HG03108 (cell line): ENCODE measurements around the gene BIRC3.
"Not testable (repeated sequence)": the region's sequence is repeated elsewhere in the genome, so short reads cannot be mapped to it uniquely, and the experiment has no call there.

Source experiments
- ATAC-seq: cut with Tn5 transposase; IDR thresholded peaks from one replicate; pipeline ENCODE4 v1.9.1; 2021; ENCODE audit warnings: moderate library complexity; ENCODE audit not compliant: unreplicated experiment

The BIRC3 gene

DNA sequence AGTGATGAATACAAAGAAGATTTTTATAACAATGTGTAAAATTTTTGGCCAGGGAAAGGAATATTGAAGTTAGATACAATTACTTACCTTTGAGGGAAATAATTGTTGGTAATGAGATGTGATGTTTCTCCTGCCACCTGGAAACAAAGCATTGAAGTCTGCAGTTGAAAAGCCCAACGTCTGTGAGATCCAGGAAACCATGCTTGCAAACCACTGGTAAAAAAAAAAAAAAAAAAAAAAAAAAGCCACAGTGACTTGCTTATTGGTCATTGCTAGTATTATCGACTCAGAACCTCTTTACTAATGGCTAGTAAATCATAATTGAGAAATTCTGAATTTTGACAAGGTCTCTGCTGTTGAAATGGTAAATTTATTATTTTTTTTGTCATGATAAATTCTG is 5.3 kb downstream of the BIRC3 start:
- no peak for ATAC-seq

DNA sequence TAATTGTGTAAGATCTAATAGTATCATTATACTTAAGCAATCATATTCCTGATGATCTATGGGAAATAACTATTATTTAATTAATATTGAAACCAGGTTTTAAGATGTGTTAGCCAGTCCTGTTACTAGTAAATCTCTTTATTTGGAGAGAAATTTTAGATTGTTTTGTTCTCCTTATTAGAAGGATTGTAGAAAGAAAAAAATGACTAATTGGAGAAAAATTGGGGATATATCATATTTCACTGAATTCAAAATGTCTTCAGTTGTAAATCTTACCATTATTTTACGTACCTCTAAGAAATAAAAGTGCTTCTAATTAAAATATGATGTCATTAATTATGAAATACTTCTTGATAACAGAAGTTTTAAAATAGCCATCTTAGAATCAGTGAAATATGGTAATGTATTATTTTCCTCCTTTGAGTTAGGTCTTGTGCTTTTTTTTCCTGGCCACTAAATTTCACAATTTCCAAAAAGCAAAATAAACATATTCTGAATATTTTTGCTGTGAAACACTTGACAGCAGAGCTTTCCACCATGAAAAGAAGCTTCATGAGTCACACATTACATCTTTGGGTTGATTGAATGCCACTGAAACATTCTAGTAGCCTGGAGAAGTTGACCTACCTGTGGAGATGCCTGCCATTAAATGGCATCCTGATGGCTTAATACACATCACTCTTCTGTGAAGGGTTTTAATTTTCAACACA is 6.4 kb downstream of the BIRC3 start:
- ATAC-seq: no peak

DNA sequence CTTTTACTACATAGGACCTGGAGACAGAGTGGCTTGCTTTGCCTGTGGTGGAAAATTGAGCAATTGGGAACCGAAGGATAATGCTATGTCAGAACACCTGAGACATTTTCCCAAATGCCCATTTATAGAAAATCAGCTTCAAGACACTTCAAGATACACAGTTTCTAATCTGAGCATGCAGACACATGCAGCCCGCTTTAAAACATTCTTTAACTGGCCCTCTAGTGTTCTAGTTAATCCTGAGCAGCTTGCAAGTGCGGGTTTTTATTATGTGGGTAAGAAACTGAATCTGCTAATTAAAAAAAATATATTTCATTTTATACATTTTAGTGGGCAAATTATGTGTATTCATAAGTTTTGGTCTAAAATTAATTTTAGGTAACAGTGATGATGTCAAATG is 7.8 kb downstream of the BIRC3 start:
- no peak for ATAC-seq

DNA sequence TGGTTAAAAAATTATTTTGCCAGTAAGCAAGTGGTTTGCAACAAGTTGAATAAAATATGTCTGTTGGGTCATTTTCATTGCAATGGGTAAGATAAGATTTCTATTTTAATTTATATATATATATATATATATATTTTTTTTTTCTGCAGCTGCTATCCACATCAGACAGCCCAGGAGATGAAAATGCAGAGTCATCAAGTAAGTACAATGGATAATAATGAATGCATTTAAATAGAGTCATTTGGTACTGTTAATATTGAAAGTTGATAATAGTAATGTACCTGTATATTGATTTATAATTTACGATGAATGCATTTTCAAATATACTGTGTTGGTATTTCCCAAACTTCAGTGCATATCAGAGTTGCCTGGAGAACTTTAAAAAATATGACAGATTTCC is 11.5 kb downstream of the BIRC3 start:
- no peak for ATAC-seq

DNA sequence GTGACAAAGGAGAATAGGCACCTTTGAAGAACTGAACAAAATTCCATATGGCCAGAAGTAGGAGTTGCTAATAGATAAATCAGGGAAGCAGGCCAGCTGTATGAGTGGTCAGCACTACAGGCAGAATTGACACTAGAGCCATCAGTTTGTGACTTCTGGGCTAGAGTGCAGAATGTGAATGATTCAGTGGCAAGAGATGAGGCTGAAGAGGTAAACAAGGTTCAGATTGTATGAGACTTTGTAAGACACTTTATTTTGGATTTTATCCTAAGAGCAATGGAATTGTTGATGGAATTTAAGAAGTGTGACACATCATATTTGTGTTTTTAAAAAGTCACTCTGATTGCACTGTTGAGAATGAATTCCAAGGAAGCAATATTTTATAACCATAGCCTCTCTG is 12.9 kb downstream of the BIRC3 start:
- no peak for ATAC-seq

DNA sequence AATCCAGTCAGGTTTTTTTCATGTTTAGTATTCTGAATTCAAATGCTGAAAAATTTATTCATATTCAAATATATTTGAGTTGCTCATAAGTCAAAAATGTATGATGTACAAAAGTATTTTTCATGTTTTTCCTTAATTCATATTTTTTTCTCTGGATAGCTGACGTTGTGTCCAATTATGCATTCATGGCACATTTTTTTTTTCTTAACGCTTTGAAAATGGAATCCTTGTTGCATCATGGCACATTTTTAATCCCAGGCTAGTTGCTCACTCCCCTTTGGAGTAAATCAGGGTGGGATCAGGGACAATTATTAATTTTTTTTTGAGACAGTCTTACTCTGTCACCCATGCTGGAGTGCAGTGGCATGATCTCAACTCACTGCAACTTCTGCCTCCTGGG is 14.1 kb downstream of the BIRC3 start:
- no peak for ATAC-seq

DNA sequence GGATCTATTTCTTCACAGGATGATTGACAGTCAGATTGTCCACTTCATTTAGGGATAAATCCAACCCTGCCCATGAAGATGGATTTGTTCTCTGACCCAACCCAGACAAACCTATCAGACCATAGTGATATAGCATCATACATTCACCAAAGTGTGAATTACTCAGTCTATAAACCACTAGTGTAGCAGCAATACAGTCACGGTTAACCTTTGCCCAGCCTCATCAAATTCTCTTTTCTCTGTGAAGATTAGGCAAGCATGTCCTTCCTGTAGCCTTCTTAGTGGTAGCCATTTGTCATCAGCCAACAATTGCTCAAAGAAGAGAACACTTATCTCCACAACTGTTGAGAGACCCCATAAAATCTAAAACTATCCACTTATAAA is 15.3 kb downstream of the BIRC3 start:
- no peak for ATAC-seq

DNA sequence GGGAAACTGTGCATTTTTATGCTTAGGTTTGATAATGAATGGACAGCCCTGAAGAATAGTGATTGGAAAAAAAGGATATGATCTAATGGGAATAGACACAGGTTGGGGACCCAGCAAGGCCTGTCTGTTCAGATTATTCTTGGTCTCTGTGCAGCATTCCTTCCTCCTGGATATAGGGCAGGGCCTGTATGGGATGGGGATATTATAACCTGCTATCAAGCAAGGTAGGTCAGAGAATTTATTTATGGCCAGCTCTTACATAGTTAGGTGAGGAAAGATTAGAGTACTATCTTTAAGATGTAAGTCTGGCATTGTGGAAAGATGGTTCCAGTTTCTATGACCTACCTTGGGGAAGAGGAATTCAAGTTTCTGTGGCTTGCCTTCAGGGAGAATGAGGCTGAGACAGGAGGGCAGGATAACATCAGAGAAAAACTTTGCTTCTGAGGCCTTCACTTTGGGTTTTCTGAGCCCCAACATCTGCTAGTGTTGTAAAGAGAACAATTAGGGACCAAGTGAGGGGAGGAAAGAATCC is 21.3 kb downstream of the BIRC3 start:
- ATAC-seq: no peak

DNA sequence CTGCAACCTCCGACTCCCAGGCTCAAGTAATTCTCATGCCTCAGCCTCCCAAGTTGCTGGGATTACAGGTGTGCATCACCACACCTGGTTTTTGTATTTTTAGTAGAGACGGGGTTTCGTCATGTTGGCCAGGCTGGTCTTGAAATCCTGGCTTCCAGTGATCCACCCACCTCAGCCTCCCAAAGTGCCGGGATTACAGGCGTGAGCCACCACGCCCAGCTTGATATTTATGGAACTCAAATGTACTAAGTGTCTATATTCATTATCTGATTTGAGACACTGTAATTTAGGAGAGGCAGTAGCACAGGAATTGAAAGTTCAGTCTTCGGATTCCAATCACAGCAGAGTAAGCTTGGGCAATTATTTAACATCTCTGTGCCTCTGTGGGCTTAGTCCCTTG is 24.0 kb downstream of the BIRC3 start:
- ATAC-seq: not testable (repeated sequence)

DNA sequence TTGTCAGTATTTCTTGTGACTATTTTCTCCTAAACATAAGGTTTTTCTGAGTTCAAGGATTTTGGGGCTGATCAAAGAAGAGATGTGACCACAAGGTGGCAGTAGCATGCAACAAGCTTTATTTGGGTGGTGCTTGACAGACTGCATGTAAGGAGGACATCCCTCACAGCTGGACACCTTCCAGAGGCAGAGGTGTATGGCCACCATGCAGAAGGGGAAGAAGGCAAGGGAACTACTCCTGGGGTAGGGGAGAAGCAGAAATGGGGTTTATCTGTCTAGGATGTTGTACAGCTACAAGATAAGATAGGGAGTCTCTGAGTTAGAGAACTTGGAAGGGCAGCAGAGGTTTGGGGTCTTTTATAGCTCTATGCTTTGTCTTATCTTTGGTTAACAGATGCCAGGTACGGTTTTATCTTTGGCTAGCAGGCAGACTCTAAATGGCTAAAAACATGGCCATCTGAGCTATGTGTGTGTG is 24.6 kb downstream of the BIRC3 start:
- ATAC-seq: peak; percentile 41

DNA sequence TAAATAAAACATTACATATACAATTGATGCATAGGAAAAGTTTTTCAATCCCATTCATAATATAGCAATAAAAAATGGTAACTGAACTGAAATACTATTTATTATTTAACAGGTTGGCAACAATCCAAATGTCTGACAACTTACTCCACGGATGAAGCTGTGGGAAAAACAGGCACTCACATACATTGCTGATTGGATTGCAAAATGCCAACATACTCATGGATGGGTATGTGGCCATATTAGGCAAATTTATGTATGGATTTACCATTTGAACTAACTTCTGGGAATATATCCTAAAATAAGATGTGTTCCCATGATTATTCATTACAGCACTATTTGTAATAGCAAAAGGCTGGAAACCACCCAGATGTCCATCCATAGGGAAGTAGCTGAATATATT is 26.5 kb downstream of the BIRC3 start:
- ATAC-seq: no peak

DNA sequence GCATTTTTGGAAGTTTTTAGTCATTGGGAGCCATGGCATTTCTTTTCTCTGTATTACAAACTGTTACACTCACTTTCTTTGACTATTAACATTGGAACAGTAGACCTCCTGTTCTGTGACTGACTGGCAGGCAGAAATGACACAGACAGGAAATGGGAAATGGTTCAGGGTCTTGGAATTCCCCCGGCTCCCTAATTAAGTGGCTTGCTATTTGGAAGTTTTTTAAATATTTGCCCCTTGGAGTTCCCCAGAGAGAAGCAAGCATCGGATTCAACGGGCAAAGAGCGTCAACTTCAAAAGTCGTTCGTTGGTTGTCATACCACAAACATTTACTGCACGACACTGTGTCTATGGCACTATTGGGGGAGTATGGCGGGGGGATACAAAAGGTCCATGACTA is 28.6 kb downstream of the BIRC3 start:
- ATAC-seq: no peak

DNA sequence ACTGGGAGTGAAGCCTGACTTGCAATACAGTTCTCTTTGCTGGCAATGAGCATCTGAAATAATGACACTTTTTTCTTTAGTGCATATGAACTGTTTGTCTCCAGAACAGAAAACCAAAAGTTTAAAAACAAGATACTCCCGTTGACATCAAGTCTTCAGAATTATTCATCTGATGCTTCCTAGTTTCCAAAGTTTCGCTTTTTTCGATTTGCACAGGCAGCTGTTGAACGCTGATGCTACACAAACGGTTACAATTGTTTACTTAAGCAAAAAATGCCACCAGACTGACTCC is 29.1 kb downstream of the BIRC3 start:
- no peak for ATAC-seq

DNA sequence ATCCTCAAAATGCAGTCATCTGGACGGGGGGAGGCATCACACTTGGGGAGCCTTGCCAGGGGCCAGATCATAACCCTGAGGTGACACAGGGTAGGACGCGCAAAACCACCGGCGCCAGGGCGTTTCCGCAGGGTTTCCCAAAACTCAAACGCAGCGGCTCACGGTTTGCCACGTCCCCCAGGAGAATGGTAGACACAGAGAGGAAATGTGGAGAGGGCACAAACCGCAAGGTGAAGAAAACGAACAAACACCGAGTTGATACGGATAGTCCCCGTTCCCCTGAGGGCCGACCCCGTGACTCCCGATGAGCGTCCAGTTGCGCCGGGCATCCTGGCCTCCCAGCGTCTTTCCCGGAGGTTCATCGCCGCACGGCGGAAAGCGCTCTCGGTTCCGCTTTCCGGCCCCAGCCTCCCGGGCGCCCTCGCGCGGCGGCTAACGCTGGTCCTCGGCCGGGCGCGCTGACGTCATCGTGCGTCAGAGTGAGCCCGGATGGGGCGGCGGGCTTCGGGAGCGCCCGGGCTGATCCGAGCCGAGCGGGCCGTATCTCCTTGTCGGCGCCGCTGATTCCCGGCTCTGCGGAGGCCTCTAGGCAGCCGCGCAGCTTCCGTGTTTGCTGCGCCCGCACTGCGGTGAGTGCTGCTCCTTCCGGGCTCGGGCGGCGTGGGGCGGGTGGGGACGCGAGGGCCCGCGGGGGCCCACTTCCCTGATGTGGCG is 29.6 kb downstream of the BIRC3 start, which contains the start of gene BIRC2:
TSS of gene BIRC2 (plus strand) at position 467 of the 714 bp plus-strand sequence. CDS start 2,641 bp downstream, outside the sequence.
- peak; percentile 85 for ATAC-seq

DNA sequence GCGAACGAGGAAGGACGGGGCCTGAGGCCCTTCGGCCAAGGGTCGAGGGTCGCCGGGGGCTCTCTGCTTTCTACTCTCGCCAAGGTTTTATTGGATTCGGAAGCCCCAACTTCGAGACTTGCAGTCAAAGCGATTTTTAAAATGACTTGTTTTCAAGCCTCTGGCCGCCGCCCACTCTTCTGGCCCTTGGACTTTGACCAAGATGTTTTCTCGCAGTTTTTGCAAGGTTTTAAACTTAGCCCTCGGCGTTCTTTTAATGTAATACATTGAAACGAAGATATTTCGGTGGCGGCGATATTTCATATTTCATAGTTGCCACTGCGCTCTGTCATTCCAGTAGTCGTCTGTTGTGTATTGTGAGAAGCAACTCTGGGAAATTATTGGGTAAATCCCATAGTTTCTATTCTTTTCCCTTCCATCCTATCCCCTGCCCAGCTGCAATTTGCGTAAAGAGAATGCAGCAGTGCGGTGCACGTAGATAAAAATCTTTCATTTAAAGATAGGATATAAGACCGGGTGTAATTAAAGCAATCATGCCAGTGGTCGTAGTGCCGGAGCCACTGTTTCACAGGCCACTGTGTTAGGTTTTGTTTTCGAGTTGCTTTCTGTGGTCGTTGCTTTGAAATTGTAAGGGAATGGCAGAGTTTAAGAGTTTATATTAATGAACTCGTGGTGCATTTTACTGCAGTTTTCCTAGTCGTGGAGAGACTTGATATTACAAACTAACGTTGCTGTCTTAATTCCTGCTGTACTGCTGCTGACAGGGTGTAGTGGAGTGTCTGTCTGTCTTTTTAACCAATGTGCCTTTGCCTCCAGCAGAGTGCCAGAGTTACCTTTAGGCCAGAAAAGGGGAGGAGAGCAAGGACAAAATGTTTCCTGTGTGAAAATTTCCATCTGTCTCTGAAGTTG is 30.4 kb downstream of the BIRC3 start:
- peak; percentile 2 for ATAC-seq

DNA sequence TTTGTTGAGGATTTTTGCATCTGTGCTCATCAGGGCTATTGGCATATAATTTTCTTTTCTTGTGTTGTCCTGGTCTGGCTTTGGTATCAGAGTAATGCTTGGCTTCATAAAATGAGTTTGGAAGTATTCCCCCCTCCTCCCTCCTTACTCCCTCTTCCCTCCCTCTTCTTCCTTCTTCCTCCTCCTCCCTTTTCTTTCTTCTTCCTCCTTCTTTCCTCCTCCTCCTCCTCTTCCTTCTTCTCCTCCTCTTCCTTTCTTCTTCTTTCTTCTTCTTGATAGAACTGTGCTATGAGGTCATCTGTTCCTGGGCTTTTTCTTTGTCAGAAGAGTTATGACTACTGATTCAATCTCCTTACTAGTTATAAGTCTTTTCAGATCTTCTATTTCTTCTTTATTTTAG is 39.8 kb downstream of the BIRC3 start:
- ATAC-seq: no peak

DNA sequence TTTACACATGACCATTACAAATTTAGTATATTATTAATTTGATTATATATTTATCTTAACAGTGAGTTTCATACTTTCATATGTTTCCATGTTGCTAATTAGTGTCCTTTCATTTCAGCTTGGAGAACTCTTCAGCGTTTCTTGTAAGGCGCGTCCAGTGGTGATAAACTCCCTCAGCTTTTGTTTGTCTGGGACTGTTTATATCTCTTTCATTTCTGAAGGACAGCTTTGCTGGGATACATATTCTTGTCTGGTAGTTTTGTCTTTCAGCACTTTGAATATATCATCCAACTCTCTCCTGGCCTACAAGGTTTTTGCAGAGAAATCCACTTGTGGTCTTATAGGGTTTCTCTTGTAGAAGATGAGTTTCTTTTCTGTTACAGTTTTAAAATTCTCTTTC is 42.1 kb downstream of the BIRC3 start:
- ATAC-seq: no peak

DNA sequence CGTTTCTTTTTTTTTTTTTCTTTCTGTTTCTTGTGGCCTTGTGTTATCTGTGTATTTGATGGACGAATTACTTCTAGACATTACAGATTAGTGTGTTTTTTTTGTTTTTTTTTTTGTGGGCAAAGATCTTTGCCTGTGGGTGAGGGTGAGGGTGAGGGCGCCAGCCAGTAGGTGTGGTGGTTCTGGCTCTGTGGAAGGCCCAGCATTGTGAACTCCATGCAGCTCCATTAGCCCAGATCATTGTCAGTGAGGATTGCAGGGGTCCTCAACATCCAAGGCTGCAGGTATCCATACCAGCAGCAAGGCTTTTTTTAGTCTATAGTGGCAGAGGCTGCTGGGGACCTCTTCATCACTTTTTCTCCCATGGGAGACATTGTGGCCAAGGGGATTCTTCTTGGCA is 43.4 kb downstream of the BIRC3 start:
- ATAC-seq: no peak

DNA sequence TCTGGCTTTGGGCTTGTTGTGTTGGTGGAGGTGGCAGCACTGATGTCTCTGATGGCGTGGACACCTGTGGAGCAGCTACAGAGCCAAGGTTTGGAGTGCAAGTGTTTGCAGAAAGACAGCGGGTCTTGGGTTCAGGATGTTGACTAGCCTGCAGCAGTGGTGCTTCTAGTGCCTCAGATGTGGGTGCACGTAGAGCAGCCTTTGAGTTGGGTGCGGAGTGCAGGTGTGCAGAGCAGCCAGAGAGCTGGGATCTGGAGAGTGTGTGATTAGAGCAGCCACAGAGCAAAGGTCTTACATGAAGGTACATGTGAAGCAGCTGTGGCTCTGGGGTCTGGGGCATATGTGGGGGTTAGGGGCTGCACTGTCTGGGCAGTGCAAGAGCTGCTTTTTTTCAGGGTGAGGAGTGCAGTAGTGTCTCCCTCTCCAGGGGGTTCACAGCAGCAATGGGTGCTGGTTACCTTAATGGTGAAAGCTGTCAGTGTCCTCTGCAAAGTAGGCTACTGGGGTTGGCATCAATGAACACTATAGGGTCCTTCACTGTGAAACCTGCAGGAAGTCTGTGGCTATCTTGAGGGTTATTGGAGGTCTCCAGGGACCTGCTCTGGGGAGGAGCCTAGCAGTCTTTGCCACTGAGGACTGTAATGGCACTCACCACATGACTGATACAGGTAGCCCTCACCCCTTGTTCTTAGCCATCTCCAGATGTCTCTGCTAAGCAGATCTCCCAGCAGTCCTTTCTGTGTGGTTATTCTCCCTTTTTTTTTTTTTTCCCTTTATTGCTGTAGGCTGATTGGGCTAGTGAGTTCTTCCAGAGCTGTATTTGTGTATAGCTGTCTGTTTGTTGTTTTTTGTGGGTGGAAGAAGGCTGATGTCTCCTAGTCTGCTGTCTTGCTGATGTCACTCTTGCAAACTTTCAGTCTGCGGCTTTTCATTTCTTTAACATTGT is 44.1 kb downstream of the BIRC3 start:
- ATAC-seq: peak; percentile 95

DNA sequence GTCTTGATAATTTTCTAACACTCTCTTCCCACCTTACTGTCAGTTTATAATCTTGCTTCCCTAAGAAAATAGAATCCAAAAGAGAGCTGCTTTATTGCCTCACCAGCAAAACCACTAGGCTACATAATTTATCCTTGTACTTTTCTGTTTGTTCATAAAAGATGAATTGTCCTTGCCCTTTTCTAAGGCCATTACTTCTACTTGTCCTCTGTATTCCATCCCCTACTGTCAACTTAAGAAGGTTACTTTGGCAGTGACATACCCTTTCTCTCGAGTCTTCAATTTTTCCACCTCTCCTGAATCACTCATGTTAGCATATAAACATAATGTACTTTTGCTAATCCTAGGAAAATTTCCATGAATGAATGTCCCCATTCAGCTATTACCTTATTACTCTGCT is 47.7 kb downstream of the BIRC3 start:
- ATAC-seq: no peak
